ENCODE results near the gene KIAA1958. TPM values are rescaled to one million over a fixed set of nuclear protein-coding genes. Genes with fewer than 3 reads are reported as not detected.

The KIAA1958 gene
- total and polyA plus RNA-seq, 2 of the 4 experiments (the other 2 are of a cell fraction), result 0.65 to 1.8 TPM

DNA sequence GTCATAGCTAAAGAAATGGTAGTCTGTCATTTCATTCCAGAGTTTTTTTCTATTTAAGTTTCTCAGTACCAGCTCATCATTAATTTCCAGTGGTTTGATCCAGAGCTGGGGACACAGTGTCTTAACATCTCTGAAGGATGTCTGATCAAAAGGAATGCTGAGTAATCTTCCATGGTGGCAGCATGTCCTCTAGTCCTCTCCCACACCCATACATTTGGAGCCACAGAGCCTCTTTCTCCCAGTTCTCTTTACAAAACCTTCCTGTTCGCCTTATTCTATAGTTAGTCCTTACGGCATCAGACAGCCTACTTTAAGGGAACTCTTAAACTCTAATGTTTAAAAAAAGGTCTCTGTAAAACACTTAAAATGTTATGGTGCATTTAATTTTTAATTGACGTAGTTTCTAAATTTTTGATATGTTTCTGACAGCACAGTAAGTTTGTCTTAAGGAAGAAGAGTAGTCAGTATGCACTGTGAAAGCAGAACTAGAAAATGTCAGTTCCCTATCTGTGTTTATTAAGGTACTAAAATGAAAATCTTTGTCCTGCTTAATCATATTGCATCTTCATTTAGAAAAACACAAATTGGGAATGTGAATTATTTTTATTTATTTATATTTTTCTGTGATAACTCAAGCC, 134.5 kb downstream of the KIAA1958 start:
- Histone ChIP-seq H4K8ac (ENCODE audit: low read depth in 2 of 2, low read length in 2 of 2) (no peak overlapping the region), H3K4me1 (ENCODE audit: control insufficient read depth, insufficient read depth, low read length) (no peaks in the 10 kb centered on the region), H4K91ac (ENCODE audit: insufficient read depth, low read depth, low read length) (no peak overlapping the region), H4K5ac (ENCODE audit: low read depth, low read length) (no peak overlapping the region), H3K4ac (ENCODE audit: low read depth, low read length) (no peak overlapping the region), H3K36me3 (ENCODE audit: control insufficient read depth, insufficient read depth, low read length) (peaks cover 5% of the 10 kb centered on the region; the same call in 1 of the 2 replicates), H3K9ac (ENCODE audit: low read depth, low read length) (no peak overlapping the region), H3K14ac (replicated peaks; ENCODE audit: low read depth, low read length) (no peak overlapping the region), H3K27ac (ENCODE audit: insufficient read depth, low read length) (no peak overlapping the region), H3K56ac (ENCODE audit: extremely low read depth, insufficient read depth, low read length) (no peak overlapping the region), H3K79me1 (ENCODE audit: low read depth in 1 of 2, low read length in 2 of 2) (no peaks in the 10 kb centered on the region), H2AK9ac (replicated peaks; ENCODE audit: low read depth, low read length, poor library complexity) (no peak overlapping the region), H3K9me1 (ENCODE audit: insufficient read depth, low read length) (0 out of 2 replicates have a peak, but pooled peaks cover 4% of the 10 kb centered on the region), H4K20me1 (ENCODE audit: insufficient read depth, low read length) (no peaks in the 10 kb centered on the region), H2BK20ac (ENCODE audit: low read depth, low read length) (no peak overlapping the region), H3K27me3 (ENCODE audit: control insufficient read depth, insufficient read depth, low read length) (no peaks in the 10 kb centered on the region), H3K18ac (ENCODE audit: low read depth, low read length) (no peak overlapping the region), H3K4me3 (ENCODE audit: insufficient read depth, low read depth, low read length) (no peak overlapping the region), H2BK5ac (ENCODE audit: low read depth, low read length, poor library complexity, severe bottlenecking) (no peak overlapping the region), H2BK120ac (ENCODE audit: low read depth, low read length) (no peak overlapping the region), H2BK15ac (ENCODE audit: low read depth, low read length) (no peak overlapping the region), H3K9me3 (ENCODE audit: control insufficient read depth, insufficient read depth, low read length) (no peaks in the 10 kb centered on the region), H2AFZ (replicated peaks; ENCODE audit: low read length, poor library complexity) (no peak overlapping the region), H3K23ac (ENCODE audit: low read depth, low read length) (no peak overlapping the region), H3K4me2 (ENCODE audit: low read depth, low read length) (no peak overlapping the region), H2AK5ac (ENCODE audit: low read depth, low read length) (no peak overlapping the region)
- ChIA-PET POLR2A (ENCODE audit: unreplicated experiment) (no interaction called here), CTCF (no interaction called here)
- dilution Hi-C loops (cut with HindIII; ENCODE audit: low sequenced_read_pairs, unreplicated experiment), result no loop called here
- no peak for TF ChIP-seq SMC3 (IDR thresholded peaks at IDR 0.05; ENCODE audit: low read depth, low read length)
- TF ChIP-seq CTCF (conservative IDR thresholded peaks at IDR 0.05; ENCODE audit: low read depth, low read length), result no peak
- TF ChIP-seq USF2 (IDR thresholded peaks at IDR 0.05; ENCODE audit: low read depth, low read length), result no peak
- TF ChIP-seq RCOR1 (IDR thresholded peaks at IDR 0.05; ENCODE audit: insufficient replicate concordance, low read length), result no peak
- TF ChIP-seq POLR2A (IDR thresholded peaks at IDR 0.05; ENCODE audit: low read depth, low read length), result no peak
- TF ChIP-seq NFE2L2 (IDR thresholded peaks at IDR 0.05; ENCODE audit: low read depth, low read length), result no peak
- TF ChIP-seq CEBPB (IDR thresholded peaks at IDR 0.05; ENCODE audit: low read depth, low read length), result no peak
- no peak for TF ChIP-seq BHLHE40 (IDR thresholded peaks at IDR 0.05; ENCODE audit: low read depth, low read length)
- TF ChIP-seq MAZ (IDR thresholded peaks at IDR 0.05; ENCODE audit: borderline replicate concordance, low read depth, low read length), result no peak
- TF ChIP-seq RAD21 (IDR thresholded peaks at IDR 0.05; ENCODE audit: low read length), result no peak
- TF ChIP-seq MXI1 (IDR thresholded peaks at IDR 0.05; ENCODE audit: borderline replicate concordance, low read depth, low read length), result no peak
- TF ChIP-seq ELK1 (IDR thresholded peaks at IDR 0.05; ENCODE audit: borderline replicate concordance, low read depth, low read length), result no peak
- TF ChIP-seq FOS (IDR thresholded peaks at IDR 0.05; ENCODE audit: low read depth, low read length), result no peak
- TF ChIP-seq CHD1 (IDR thresholded peaks at IDR 0.05; ENCODE audit: low read depth, low read length), result no peak
- no peak for TF ChIP-seq RFX5 (IDR thresholded peaks at IDR 0.05; ENCODE audit: low read depth, low read length)
- no peak for TF ChIP-seq MAFK (IDR thresholded peaks at IDR 0.05; ENCODE audit: low read depth, low read length)
- BruUV-seq (replicated peaks), result no TSS peak
- in situ Hi-C loops (cut with MboI; ENCODE audit: low sequenced_read_pairs), result no loop called here
- WGBS, 2 experiments (ENCODE audit: extremely low coverage in 2 of 2, insufficient read length in 1 of 2), result no CpG with 5 or more reads among the region's 3 CpGs
- ATAC-seq (ENCODE audit: low read depth), result no peak
- no peak for DNase-seq
- intact Hi-C loops (cut with micrococcal nuclease), result loop anchor here (10.0 kb wide), 1 partner anchor 126 kb away; no protein-coding TSS in a partner anchor
